ENCODE data around the gene ATP1B4. TPM values are rescaled to one million over a fixed set of nuclear protein-coding genes. Genes with fewer than 3 reads are reported as not detected.

The ATP1B4 gene
- total RNA-seq (2011; cell fraction: chromatin; rRNA removed; ENCODE audit: low replicate concordance): not detected in 2 replicates
- not detected in 2 replicates for total RNA-seq (2011; cell fraction: nucleolus; rRNA removed)
- not detected in 2 replicates for total RNA-seq (2011; cell fraction: nucleoplasm; rRNA removed)
- total RNA-seq (2014; rRNA removed) (0.18 TPM in 1 of 2 replicates, not detected in the other), total RNA-seq (2014; rRNA removed; fragmentation: Illumina TruSeq; extraction: Trizol) (not detected in 2 replicates), total RNA-seq (2015; rRNA removed; fragmentation: Illumina TruSeq; extraction: Trizol) (0.04 TPM in 2 replicates), total RNA-seq (2021) (not detected in 2 replicates), polyA plus RNA-seq (2011; rRNA removed) (not detected in 2 replicates), polyA plus RNA-seq (2014; fragmentation: Illumina TruSeq; extraction: Trizol) (0.04 TPM in 1 of 2 replicates, not detected in the other), polyA plus RNA-seq (2014; fragmentation: Nextera tagmentation; extraction: Ambion mirVana) (not detected), polyA plus RNA-seq (2014; rRNA removed) (not detected in 2 replicates), polyA minus RNA-seq (2011; rRNA and poly(A)+ RNA removed) (not detected in 2 replicates), Bru-seq, nascent RNA (not detected), BruChase-seq, experiment 1, labeled RNA remaining after a 2-hour chase (percentile 13 among the genes with signal in this experiment), BruChase-seq, experiment 2, labeled RNA remaining after a 6-hour chase (percentile 16 among the genes with signal in this experiment)
- polyA plus RNA-seq (2011; cell fraction: cytosol; rRNA removed): not detected in 2 replicates
- not detected in 2 replicates for polyA plus RNA-seq (2011; cell fraction: nucleus; rRNA removed)
- polyA plus RNA-seq (2012): 0.04 and 0.14 TPM in 2 replicates
- polyA minus RNA-seq (2011; cell fraction: cytosol; rRNA and poly(A)+ RNA removed): not detected in 2 replicates
- not detected in 2 replicates for polyA minus RNA-seq (2011; cell fraction: nucleus; rRNA and poly(A)+ RNA removed)
- long read RNA-seq, experiment 1: 0 reads
- long read RNA-seq, experiment 2: 0 reads
- long read RNA-seq, experiment 3: 0 reads

GRCh38 chrX:120361764-120362305, at the start of gene ATP1B4:
Gene ATP1B4, plus strand, starts transcription at chrX:120362089. Its CDS starts 80 bp downstream, at chrX:120362169.
- ATAC-seq: no peak
- H3K27me3 ChIP-seq (ENCODE audit: control insufficient read depth in 2 of 2, insufficient read depth in 2 of 2, low read length in 2 of 2): no peaks in the 10 kb centered on the region; a peak in 2 of 5 replicates
- no peak within 1 kb of the TSS for H2AFZ ChIP-seq (ENCODE audit: low read depth, low read length)
- no peaks in the 10 kb centered on the region for H4K20me1 ChIP-seq (replicated peaks; ENCODE audit: control insufficient read depth, insufficient read depth, low read length)
- intact Hi-C loops (cut with micrococcal nuclease): no loop called here
- no peak within 1 kb of the TSS for H3K27ac ChIP-seq (ENCODE audit: extremely low read depth, low read depth, low read length)
- no TSS peak for BruUV-seq (replicated peaks)
- 25% methylated on average over 8 of the region's 9 CpGs for WGBS (ENCODE audit: insufficient coverage, low coverage, missing lambda C conversion rate)
- ChIA-PET POLR2A (interaction anchor here (0.6 kb wide), 1 partner anchor 1136 kb away, joined by 4 read pairs; no protein-coding TSS in a partner anchor), CTCF (ENCODE audit: low intra/inter-chr PET ratio) (no interaction called here)
- H3K36me3 ChIP-seq (ENCODE audit: control insufficient read depth, insufficient read depth, low read length): no peaks in the 10 kb centered on the region
- FAIRE-seq: no peak
- H3K9me1 ChIP-seq (ENCODE audit: control insufficient read depth, insufficient read depth, low read length): no peaks in the 10 kb centered on the region
- H3K9me3 ChIP-seq (replicated peaks; ENCODE audit: control insufficient read depth, insufficient read depth, low read depth, low read length): no peaks in the 10 kb centered on the region
- H3K4me1 ChIP-seq (replicated peaks in 1 of 2; ENCODE audit: control insufficient read depth in 2 of 2, insufficient read depth in 2 of 2, low read length in 2 of 2): peaks cover 0 to 7% of the 10 kb centered on the region in 2 experiments; a peak in 1 of 5 replicates
- H3K9ac ChIP-seq (ENCODE audit: insufficient read depth in 1 of 2, low read depth in 2 of 2, low read length in 2 of 2): no peak within 1 kb of the TSS
- H3K4me2 ChIP-seq (ENCODE audit: insufficient read depth, low read length): no peak within 1 kb of the TSS
- H3K79me2 ChIP-seq (ENCODE audit: control insufficient read depth, insufficient read depth, low read length): no peaks in the 10 kb centered on the region
- H3K4me3 ChIP-seq: no peak within 1 kb of the TSS
- DNase-seq (ENCODE audit: extremely low read depth in 1 of 4, low spot score in 3 of 4): no peak
- in situ Hi-C loops (cut with MboI): no loop called here
- TF ChIP-seq ZBTB5 (IDR thresholded peaks at IDR 0.05): no peak
- no peak for TF ChIP-seq SIN3B (IDR thresholded peaks at IDR 0.05; ENCODE audit: low read depth)
- no peak for TF ChIP-seq THAP7 (CRISPR knock-in tag; IDR thresholded peaks at IDR 0.05)
- TF ChIP-seq DIDO1 (tag; IDR thresholded peaks at IDR 0.05; ENCODE audit: low read depth): no peak
- no peak for TF ChIP-seq REST (IDR thresholded peaks at IDR 0.05; ENCODE audit: borderline replicate concordance)
- TF ChIP-seq REST (CRISPR knock-in tag; IDR thresholded peaks at IDR 0.05; ENCODE audit: low read depth): no peak
- TF ChIP-seq PURB (CRISPR knock-in tag; IDR thresholded peaks at IDR 0.05; ENCODE audit: low read depth): no peak
- no peak for TF ChIP-seq GATAD2A (IDR thresholded peaks at IDR 0.05)
